Peyer's patch (tissue), 4 donors: ENCODE data around the gene ASB10. TPM values are rescaled to one million over a fixed set of nuclear protein-coding genes. Genes with fewer than 3 reads are reported as not detected.

ENCODE experiments used
- DNase-seq, 3 donors: peaks; one replicate each; pipeline ENCODE4 v3.0.0-alpha.2; 2017 to 2019
- H3K27ac ChIP-seq, 4 donors: fragments of 200-600 bp; sonication (generic); one replicate each; pipeline ENCODE4 v1.5.1; 2016 to 2019
- H3K27me3 ChIP-seq, 2 donors: fragments of 200-600 bp; sonication (generic); one replicate each; pipeline ENCODE4 v1.5.1; 2019
- H3K36me3 ChIP-seq, 3 donors: fragments of 200-600 bp; sonication (generic); one replicate each; pipeline ENCODE4 v1.5.1; 2016 to 2019
- H3K4me1 ChIP-seq, 4 donors: fragments of 200-600 bp; sonication (generic); one replicate each; pipeline ENCODE4 v1.5.1; 2016 to 2019
- H3K4me3 ChIP-seq, 4 donors: fragments of 200-600 bp; sonication (generic); 1 replicate in 3 of 4; 2 replicates in 1 of 4; pipeline ENCODE4 v1.5.1; 2016 to 2019; ENCODE audit warnings: mild to moderate bottlenecking in 1 of 4
- H3K9me3 ChIP-seq, 4 donors: fragments of 200-600 bp; sonication (generic); one replicate each; pipeline ENCODE4 v1.5.1; 2016 to 2019; ENCODE audit warnings: mild to moderate bottlenecking in 1 of 4
- POLR2A ChIP-seq, 2 donors: fragments of 450-650 bp; IDR thresholded peaks; one replicate each; pipeline ENCODE4 v1.5.1; 2017; ENCODE audit warnings: antibody characterized with exemption in 2 of 2, mild to moderate bottlenecking in 2 of 2, moderate library complexity in 2 of 2
- total RNA-seq, 4 donors: library from RNA; depleted of rRNA; stranded (reverse); fragments of >200 nt; gene quantifications; one replicate each; pipeline ENCODE4 v1.1.0, GENCODE V29; 2016
- TF ChIP-seq, protein P1 (sequence below), 6 experiments: fragments of 450-650 bp in 4 of 6; fragments of 200-600 bp in 2 of 6; sonication (generic) in 1 of 6; IDR thresholded peaks; one replicate each; pipeline ENCODE4 v1.5.1; 2017 to 2019; ENCODE audit warnings: antibody characterized with exemption in 6 of 6, mild to moderate bottlenecking in 3 of 6, moderate library complexity in 1 of 6

ASB10 gene
- total RNA-seq, 4 donors from 2014 or later, result not detected

DNA sequence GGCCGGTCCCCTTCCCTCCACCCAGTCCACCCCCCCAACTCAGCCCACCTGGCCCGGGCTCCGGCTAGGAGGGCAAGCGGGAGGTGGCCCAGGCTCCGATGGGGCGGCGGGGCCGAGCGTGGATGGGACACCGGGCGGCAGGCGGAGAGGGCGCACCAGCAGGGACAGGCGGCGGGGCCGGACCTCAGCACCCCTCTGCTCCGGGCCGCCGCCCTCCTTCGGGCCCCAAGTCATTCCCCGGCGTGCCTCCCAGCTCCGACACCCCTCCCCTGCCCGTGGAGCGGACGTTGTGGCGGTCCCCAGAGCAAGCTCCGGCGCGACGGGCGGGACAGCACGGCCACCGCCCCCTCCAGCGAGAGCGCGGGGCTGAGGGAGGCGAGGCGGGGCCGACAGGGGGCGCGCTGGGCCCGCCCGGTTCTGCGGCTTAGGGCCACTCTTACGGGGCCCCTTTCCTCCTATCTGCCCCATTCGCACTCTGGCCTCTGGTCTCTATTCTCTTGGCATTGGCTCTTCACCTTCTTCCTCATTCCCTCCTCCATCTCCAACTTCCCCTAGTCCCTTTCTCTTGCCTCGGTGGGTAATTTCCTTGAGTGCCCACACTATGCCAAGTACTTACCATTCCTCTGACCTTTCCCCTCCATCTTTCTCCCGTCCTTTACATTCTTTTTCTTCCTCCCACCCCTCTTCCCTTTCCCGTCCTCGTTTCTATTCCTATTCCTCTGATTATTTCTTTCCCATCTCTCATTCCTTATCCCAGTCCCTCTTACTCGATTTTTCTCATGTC, 18.9 kb downstream of the ASB10 start:
- Histone ChIP-seq H3K27ac (no peak overlapping the region), H3K9me3 (no peaks in the 10 kb centered on the region), H3K27me3 (peaks cover 0 to 31% of the 10 kb centered on the region in 2 donors), H3K36me3 (no peaks in the 10 kb centered on the region), H3K4me3 (peak overlapping the region; percentile 21 to 53 (median 50)), H3K4me1 (peaks cover 0 to 20% (median 10%) of the 10 kb centered on the region in 4 donors)
- TF ChIP-seq, protein P1, sequence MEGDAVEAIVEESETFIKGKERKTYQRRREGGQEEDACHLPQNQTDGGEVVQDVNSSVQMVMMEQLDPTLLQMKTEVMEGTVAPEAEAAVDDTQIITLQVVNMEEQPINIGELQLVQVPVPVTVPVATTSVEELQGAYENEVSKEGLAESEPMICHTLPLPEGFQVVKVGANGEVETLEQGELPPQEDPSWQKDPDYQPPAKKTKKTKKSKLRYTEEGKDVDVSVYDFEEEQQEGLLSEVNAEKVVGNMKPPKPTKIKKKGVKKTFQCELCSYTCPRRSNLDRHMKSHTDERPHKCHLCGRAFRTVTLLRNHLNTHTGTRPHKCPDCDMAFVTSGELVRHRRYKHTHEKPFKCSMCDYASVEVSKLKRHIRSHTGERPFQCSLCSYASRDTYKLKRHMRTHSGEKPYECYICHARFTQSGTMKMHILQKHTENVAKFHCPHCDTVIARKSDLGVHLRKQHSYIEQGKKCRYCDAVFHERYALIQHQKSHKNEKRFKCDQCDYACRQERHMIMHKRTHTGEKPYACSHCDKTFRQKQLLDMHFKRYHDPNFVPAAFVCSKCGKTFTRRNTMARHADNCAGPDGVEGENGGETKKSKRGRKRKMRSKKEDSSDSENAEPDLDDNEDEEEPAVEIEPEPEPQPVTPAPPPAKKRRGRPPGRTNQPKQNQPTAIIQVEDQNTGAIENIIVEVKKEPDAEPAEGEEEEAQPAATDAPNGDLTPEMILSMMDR (IDR thresholded peaks at IDR 0.05), result peak; percentile 36 to 65 (median 44)
- TF ChIP-seq POLR2A (IDR thresholded peaks at IDR 0.05), result no peak
- peak in 2 of 3 donors; percentile 61 to 62 for DNase-seq

DNA sequence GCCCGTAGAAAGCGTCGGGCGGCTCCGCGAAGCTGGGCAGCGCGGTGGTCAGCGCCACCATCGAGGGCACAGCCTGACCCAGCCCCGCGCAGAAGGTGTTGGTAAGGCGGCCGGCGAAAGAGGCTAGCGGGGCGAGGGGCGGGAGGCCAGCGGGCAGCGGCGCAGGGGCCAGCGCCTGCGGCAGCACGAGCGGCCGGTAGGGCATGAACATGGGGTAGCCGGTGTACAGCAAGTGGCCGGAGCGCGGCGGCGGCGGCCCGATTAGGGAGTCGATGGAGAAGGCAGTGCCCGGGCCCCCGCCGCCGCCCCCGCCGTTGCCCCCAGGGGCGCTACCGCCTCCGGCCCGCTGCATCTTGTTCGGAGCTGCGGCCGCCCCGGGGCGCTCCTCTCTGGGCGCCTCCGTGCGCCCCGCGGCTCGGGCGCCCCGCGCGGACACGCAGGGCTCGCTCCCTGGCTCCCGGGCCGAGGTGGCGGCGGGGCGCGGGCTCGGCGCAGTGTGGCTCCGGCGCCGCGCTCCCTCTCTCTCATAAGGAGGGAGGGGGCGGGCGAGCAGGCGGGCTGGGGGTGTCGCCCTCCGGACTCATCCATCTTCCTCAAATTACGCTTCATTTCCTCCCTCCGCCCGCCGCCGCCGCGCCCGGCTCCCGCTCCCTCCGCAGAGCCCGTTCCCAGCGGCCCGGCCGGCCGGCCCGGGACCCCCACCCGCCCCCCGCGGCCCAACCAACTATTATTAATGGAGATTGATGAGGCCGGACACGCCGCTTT, 19.7 kb downstream of the ASB10 start, which contains the start of gene GBX1:
Gene GBX1 (minus strand): TSS at position 498 of the 765 bp plus-strand sequence. CDS start 146 bp downstream, at position 352.
- TF ChIP-seq, protein P1 (IDR thresholded peaks at IDR 0.05), result peak in 1 of 6 experiments; percentile 14
- TF ChIP-seq POLR2A (IDR thresholded peaks at IDR 0.05), result no peak
- H3K4me3 ChIP-seq, result peak within 1 kb of the TSS; percentile 21 to 53 (median 50)
- H3K4me1 ChIP-seq, result peaks cover 0 to 20% (median 10%) of the 10 kb centered on the region in 4 donors
- H3K27me3 ChIP-seq, result peaks cover 0 to 27% of the 10 kb centered on the region in 2 donors
- H3K27ac ChIP-seq, result no peak within 1 kb of the TSS
- no peak for DNase-seq
- no peaks in the 10 kb centered on the region for H3K36me3 ChIP-seq
- H3K9me3 ChIP-seq, result no peaks in the 10 kb centered on the region

DNA sequence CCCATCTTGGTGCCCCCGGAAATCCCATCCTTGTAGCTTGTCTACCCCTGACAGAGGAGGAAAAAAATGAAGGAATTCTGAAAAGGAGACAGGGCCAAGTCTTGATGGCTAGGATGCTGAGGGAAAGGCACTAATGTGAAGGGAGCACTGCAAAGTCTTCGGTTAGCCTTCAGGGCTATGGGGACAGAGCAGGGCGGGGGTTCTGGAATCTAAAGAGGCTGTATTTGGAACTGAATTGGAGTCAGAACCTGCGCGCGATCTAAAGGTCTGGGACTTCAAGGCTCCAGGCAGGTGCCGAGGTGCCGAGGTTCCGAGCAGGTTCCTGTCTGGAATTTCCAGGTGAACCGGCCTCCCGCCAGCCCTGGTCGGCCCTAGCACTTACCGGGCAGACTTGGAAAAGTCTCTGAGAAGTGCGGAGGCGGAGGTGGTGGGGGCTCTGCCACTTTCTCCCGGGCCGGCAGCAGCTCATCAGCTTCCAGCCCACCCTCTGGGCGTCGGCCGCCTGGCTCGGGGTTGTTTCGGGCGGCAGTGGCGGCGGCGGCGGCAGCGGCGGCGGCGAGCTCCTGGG, 20.3 kb downstream of the ASB10 start:
- H3K4me3 ChIP-seq, result peak overlapping the region in 3 of 4 donors; percentile 49 to 53 (median 52)
- no peaks in the 10 kb centered on the region for H3K36me3 ChIP-seq
- no peak overlapping the region for H3K27ac ChIP-seq
- H3K27me3 ChIP-seq, result peaks cover 0 to 27% of the 10 kb centered on the region in 2 donors
- peaks cover 0 to 20% (median 10%) of the 10 kb centered on the region in 4 donors for H3K4me1 ChIP-seq
- TF ChIP-seq POLR2A (IDR thresholded peaks at IDR 0.05), result no peak
- TF ChIP-seq, protein P1 (IDR thresholded peaks at IDR 0.05), result no peak
- H3K9me3 ChIP-seq, result no peaks in the 10 kb centered on the region
- no peak for DNase-seq

DNA sequence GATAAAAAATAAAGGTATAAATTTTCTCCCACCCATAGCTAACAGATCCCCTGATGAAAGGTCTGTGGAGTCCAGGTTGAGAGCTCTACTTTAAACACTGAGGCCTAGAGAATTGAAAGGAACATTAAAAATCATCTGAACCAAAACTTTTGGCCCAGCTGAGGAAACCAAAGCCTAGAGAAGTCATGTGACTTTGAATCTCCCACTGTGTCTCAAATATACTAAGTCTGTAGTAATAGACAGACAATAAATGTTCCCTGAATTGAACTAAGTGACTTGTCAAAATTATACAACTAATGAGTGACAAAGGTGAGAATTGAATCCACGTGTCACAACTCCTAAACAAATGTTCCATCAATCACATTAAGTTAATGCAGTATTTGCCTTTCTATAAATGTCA, 25.3 kb downstream of the ASB10 start:
- no peak for DNase-seq
- peaks cover 0 to 3% (median 1%) of the 10 kb centered on the region in 4 donors for H3K4me1 ChIP-seq
- no peak overlapping the region for H3K4me3 ChIP-seq
- no peaks in the 10 kb centered on the region for H3K36me3 ChIP-seq
- TF ChIP-seq, protein P1 (IDR thresholded peaks at IDR 0.05), result no peak
- no peak for TF ChIP-seq POLR2A (IDR thresholded peaks at IDR 0.05)
- H3K9me3 ChIP-seq, result no peaks in the 10 kb centered on the region
- H3K27ac ChIP-seq, result no peak overlapping the region
- peaks cover 0 to 6% of the 10 kb centered on the region in 2 donors for H3K27me3 ChIP-seq

DNA sequence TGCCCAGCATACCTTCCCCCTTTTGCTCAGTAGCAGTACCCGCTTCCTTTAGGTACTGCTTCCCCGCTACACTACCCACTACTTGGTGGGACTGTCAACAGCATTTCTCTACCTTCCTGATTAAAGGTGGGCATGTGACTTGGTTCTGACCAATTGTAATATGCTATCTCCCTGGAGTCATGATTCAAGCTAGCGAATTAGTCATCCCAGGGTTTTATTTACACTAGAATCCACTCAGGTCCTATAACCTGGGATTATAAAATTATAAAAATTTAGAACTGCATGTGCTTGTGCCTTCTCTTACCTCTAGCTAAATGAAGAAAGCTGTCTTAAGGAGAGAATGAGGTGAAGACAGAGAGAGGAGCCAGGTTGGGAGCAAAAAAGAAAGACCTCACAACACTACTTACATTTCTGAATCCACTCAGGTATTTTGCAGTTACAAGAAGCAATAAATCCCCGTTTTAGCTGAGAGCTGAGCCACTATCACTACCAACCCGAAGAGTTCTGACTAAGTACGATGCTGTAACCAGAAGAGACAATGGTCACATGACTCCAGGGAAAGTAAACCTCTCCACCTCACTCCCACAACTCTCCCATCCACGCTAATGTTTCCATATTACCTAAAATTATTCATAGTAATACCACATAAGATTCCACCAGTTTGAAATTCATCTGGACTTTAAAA, 29.3 kb downstream of the ASB10 start:
- H3K9me3 ChIP-seq, result no peaks in the 10 kb centered on the region
- no peaks in the 10 kb centered on the region for H3K4me1 ChIP-seq
- H3K27me3 ChIP-seq, result no peaks in the 10 kb centered on the region
- no peak for DNase-seq
- no peak overlapping the region for H3K27ac ChIP-seq
- no peak for TF ChIP-seq POLR2A (IDR thresholded peaks at IDR 0.05)
- TF ChIP-seq, protein P1 (IDR thresholded peaks at IDR 0.05), result no peak
- H3K4me3 ChIP-seq, result no peak overlapping the region
- H3K36me3 ChIP-seq, result no peaks in the 10 kb centered on the region
